Measurements from ENCODE around the gene PLA2G3.
"Not testable (repeated sequence)": the region's sequence is repeated elsewhere in the genome, so short reads cannot be mapped to it uniquely, and the experiment has no call there.

The PLA2G3 gene

DNA sequence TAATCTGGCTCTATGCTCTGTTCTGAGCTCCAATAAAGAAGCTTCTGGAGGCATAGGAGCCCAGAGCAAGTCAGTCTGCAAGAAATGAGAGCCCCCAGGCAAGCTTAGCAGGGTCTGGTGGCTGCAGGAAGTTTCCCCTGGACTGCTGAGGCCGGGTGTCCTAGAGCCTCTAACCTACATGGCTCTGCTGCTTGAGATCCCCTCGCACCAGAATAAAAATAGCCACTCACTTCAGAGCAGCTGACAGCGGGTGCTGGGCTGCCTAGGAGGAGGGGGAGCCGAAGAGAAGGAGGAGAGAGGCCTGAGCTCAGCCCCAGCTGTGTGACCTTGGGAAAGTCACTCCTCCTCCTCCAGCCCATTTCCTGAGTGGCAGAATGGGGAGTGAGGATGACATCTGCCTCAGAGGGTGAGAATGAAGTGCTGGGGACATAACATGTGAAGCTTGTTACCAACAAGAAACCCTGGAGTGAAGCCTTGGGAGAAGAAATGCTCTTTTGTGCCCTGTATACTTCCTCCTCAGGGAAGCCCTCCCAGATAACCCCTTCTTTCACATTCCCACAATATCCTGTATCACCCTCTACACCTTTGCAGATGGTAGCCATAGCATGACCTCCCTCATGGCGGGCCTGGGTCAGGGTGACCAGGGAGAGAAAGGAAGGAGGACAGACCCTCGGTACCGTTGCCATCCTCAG is 21.1 kb downstream of the PLA2G3 start:
- no peak for DNase-seq (ENCODE audit: low read depth)
- in situ Hi-C loops (cut with HindIII; ENCODE audit: low sequenced_read_pairs): loop anchor here (5.0 kb wide), 2 partner anchors 53 to 67 kb away; no protein-coding TSS in a partner anchor
- no peak overlapping the region for H3K4me3 ChIP-seq (ENCODE audit: low read depth, low read length)
- TF ChIP-seq, protein P1, sequence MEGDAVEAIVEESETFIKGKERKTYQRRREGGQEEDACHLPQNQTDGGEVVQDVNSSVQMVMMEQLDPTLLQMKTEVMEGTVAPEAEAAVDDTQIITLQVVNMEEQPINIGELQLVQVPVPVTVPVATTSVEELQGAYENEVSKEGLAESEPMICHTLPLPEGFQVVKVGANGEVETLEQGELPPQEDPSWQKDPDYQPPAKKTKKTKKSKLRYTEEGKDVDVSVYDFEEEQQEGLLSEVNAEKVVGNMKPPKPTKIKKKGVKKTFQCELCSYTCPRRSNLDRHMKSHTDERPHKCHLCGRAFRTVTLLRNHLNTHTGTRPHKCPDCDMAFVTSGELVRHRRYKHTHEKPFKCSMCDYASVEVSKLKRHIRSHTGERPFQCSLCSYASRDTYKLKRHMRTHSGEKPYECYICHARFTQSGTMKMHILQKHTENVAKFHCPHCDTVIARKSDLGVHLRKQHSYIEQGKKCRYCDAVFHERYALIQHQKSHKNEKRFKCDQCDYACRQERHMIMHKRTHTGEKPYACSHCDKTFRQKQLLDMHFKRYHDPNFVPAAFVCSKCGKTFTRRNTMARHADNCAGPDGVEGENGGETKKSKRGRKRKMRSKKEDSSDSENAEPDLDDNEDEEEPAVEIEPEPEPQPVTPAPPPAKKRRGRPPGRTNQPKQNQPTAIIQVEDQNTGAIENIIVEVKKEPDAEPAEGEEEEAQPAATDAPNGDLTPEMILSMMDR (IDR thresholded peaks at IDR 0.05; ENCODE audit: low read depth, low read length, missing control alignments): no peak

DNA sequence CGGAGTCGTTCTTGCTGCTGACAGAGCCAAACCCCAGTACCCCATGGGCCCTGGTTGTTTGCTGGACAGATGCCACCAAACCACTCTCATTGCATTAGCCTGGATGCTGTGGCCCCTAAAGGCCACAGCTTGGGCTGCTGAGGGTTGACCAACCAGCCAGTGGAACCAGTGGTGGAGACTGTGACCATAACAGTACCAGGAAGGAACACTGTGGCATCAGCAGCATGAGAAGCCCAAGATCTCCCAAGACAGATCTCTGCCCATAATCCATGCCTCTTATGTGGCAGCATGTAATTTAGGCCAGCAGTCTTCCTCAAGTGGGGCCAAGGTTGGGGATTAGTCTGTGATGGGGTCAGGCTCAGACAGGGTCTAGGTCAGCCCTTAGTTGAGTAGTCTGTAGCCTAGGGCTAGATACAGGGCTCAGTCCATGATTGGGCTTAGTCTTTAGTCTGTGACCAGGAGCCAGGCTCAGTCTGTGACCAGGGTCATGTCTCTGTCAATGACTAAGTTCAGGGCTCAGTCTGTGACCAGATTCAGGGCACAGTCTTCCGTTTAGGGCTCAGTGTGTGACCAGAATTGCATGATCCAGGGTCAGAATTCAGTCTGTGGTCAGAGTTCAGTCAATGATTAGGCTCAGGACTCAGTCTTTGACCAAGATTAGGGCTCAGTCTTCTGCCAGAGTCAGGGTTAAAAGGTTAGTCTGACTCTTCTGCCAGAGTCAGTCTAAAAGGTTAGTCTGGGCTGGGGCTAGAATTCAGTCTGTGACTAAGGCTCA is 22.1 kb downstream of the PLA2G3 start:
- in situ Hi-C loops (cut with HindIII; ENCODE audit: low sequenced_read_pairs): loop anchor here (5.0 kb wide), 2 partner anchors 54 to 66 kb away; no protein-coding TSS in a partner anchor
- TF ChIP-seq, protein P1 (IDR thresholded peaks at IDR 0.05; ENCODE audit: low read depth, low read length, missing control alignments): no peak
- no peak overlapping the region for H3K4me3 ChIP-seq (ENCODE audit: low read depth, low read length)
- no peak for DNase-seq (ENCODE audit: low read depth)

DNA sequence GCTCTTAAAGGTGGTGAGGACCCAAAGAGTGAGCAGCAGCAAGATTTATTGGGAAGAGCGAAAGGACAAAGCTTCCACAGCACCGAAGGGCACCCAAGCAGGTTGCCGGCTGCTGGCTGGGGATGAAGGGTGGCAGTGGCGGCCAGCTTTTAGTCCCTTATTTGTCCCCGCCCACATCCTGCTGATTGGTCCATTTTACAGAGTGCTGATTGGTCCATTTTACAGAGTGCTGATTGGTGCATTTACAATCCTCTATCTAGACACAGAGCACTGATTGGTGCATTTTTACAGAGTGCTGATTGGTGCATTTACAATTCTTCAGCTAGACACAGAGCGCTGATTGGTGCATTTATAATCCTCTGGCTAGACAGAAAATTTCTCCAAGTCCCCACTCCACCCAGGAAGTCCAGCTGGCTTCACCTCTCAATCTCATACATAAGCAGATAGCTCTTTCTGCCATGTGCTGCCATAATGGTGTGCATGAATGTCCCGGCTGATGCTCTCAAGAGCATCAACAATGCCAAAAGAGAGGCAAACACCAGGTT is 27.7 kb downstream of the PLA2G3 start:
- in situ Hi-C loops (cut with HindIII; ENCODE audit: low sequenced_read_pairs); DNase-seq (ENCODE audit: low read depth); H3K4me3 ChIP-seq (ENCODE audit: low read depth, low read length): not testable (repeated sequence)

DNA sequence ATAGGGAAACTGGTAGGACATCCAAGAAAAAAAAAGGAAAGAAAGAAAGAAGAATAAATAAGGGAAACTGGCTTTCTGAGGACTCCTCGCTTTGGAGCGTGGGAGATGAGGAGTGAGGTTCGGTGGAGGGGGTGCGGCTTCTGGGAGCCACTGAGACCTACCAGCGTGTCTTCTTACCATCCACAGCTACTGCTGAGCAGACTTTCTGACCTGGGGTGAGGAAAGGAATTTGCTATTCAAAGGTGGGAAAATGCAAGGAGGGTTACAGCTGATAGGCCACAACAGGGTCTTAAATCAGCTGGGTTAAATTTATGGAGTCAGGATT is 32.5 kb downstream of the PLA2G3 start:
- H3K4me3 ChIP-seq (ENCODE audit: low read depth, low read length): peak overlapping the region; percentile 76
- DNase-seq (ENCODE audit: low read depth): no peak
- TF ChIP-seq, protein P1 (IDR thresholded peaks at IDR 0.05; ENCODE audit: low read depth, low read length, missing control alignments): no peak
- in situ Hi-C loops (cut with HindIII; ENCODE audit: low sequenced_read_pairs): no loop called here

DNA sequence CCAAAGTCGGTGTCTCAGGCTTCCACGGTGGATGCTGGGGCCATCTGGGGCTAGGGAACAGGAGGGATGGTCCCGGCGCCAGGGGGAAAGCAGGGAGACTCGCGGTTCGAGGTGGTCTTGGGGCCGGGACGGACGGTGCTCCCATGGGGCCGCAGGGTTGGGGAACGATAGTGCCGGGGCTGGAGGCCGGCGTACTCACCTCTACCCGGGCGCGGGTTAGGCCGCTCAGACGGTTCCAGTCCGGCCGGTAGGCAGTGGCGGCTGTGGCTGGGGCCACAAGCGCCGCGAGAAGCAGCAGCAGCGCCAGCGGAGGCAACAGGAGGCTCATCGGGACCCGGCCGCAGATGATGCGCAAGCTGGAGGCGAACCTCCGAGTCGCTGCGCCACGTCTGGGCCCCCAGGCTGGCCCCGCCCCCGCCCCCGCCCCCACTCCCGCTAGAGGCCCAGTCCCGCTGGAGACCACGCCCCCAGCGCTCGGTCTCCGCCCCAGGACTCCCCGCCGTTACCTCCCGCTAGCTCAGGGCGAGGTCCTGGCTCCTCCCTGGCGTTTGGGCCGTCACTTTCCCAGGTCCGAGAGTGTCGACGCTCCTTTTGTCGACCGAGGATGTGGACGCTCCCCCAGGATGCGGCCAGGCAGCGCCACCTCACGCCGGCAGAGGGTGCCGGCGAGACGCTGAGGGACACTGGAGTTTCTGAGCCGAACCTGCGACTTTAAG is 33.0 kb downstream of the PLA2G3 start, which contains the start of gene SELENOM:
TSS of gene SELENOM (minus strand) at position 391 of the 716 bp plus-strand sequence. CDS start at position 328, 63 bp downstream.
- peak; percentile 93 for DNase-seq (ENCODE audit: low read depth)
- in situ Hi-C loops (cut with HindIII; ENCODE audit: low sequenced_read_pairs): no loop called here
- TF ChIP-seq, protein P1 (IDR thresholded peaks at IDR 0.05; ENCODE audit: low read depth, low read length, missing control alignments): peak; percentile 98
- peak within 1 kb of the TSS; percentile 76 for H3K4me3 ChIP-seq (ENCODE audit: low read depth, low read length)

DNA sequence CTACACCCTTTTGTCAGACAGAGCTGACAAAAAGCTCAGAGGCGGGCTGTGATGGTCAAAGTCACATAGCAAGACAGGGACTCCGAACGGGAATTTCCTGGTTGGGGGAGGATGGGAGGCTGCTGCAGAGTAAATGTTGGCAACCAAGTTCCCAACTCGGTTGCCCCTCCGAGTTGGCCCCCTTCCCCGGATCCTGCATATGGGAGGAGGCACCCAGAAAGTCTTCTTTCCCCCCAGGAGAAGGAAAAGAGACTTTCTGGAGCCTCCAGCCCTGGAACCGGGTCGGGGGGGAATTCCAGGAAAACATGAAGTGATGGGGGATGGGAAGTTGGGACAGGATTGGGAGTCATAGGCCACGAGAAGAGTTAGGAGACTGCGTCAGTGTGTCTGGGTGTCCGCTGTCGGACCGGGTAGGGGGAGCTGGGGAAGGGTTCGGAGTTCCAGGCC is 33.6 kb downstream of the PLA2G3 start:
- H3K4me3 ChIP-seq (ENCODE audit: low read depth, low read length): peak overlapping the region; percentile 76
- in situ Hi-C loops (cut with HindIII; ENCODE audit: low sequenced_read_pairs): no loop called here
- no peak for DNase-seq (ENCODE audit: low read depth)
- TF ChIP-seq, protein P1 (IDR thresholded peaks at IDR 0.05; ENCODE audit: low read depth, low read length, missing control alignments): no peak
